ENCODE results near the gene ZNF593. TPM values are rescaled to one million over a fixed set of nuclear protein-coding genes. Genes with fewer than 3 reads are reported as not detected.
A peak's percentile ranks its signal among the peaks of the same experiment; 100 is the strongest.

ZNF593 gene
- 6.7 and 15.6 TPM in 2 replicates for total RNA-seq

GRCh38 chr1:26169669-26170471 is at the start of gene ZNF593:
TSS of gene ZNF593 (plus strand) at chr1:26169908. CDS start at chr1:26169984, 76 bp downstream.
- DNase-seq (ENCODE audit: low read depth): peak; percentile 70

GRCh38 chr1:26121854-26122773 is 47.6 kb upstream of the ZNF593 start:
- no peak for DNase-seq (ENCODE audit: low read depth)

- DNase-seq (ENCODE audit: low read depth): no peak
Observed at GRCh38 chr1:26122988-26123973, 46.4 kb upstream of the ZNF593 start.

- no peak for DNase-seq (ENCODE audit: low read depth)
Observed at GRCh38 chr1:26124418-26125331, 45.0 kb upstream of the ZNF593 start.

- no peak for DNase-seq (ENCODE audit: low read depth)
Observed at GRCh38 chr1:26125382-26125781, 44.3 kb upstream of the ZNF593 start.

- DNase-seq (ENCODE audit: low read depth): no peak
Observed at GRCh38 chr1:26125946-26126320, 43.8 kb upstream of the ZNF593 start.

DNA sequence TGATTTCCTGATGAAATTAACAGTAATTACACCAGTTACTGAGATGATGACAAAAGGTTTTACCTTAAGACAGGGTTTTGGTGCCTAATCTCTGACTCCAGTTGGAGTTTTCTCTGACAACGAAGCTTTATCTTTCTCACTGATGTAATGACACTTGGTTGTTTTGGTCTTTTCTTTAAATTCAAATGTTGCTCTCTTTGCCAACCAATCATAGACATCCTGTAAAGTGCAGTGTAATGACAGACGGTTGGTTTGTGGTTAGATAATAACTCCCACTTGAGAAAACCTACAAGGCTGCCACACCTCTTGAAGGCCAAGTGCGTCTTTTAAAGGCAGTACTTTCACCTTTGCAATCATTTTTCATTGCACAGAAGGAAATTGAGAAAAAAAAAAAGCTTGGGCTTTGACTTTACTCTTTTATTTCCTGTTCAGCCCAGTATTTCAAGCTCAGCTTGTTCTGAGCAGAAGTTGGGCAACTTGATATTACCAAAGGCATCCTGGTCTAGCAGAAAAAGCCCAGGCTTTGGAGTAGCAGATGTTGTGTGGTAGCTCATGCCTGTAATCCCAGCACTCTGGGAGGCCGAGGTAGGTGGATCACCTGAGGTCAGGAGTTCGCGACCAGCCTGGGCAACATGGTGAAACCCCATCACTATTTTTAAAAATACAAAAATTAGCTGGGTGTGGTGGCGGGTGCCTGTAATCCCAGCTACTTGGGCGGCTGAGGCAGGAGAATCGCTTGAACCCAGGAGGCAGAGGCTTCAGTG is 43.2 kb upstream of the ZNF593 start:
- DNase-seq (ENCODE audit: low read depth): peak; percentile 54

DNA sequence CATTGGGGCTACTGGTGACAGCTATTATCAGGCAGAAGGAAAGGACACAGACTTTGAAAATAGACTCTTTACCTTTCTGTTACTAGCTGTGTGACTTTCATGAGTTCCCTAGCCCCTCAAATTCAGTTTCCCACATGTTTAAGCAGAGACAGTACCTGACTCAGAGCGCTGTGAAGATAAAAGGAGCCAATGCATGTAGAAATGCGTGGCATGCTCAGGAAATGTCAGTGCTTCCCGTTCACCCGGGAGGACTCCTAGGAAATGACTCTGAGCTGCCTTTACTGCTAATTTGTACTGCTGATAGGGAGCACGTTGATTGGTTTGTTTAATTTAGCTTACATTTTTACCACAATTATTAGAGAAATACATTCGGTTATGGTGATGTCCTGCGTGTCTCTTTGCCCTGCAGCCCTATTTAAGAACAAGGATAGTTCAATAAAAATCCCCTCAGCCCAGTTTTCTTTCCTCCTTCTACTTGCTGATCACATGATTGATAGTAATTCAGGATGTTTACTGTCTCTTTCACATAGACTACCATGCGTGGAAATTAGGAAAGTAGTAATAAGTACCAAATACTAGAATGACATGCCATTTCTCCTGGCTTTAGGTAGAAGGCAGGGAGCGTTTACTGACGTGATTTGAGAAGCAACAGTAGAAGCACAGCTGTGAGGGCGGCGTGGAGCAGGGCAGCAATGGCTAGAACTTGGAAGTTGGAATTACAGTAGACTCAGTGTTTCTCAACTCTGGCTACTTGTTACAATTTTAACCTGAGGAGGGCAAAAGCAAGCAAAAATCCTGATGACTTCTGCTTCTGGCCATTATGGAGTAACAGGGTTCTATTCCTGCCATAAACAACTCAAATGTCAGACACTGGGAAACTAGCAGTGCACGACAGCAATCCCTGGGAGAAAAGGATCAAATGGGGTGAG is 42.2 kb upstream of the ZNF593 start:
- no peak for DNase-seq (ENCODE audit: low read depth)

- no peak for DNase-seq (ENCODE audit: low read depth)
Observed at GRCh38 chr1:26129778-26130177, 39.9 kb upstream of the ZNF593 start.

- DNase-seq (ENCODE audit: low read depth): no peak
Observed at GRCh38 chr1:26130695-26131094, 39.0 kb upstream of the ZNF593 start.

DNA sequence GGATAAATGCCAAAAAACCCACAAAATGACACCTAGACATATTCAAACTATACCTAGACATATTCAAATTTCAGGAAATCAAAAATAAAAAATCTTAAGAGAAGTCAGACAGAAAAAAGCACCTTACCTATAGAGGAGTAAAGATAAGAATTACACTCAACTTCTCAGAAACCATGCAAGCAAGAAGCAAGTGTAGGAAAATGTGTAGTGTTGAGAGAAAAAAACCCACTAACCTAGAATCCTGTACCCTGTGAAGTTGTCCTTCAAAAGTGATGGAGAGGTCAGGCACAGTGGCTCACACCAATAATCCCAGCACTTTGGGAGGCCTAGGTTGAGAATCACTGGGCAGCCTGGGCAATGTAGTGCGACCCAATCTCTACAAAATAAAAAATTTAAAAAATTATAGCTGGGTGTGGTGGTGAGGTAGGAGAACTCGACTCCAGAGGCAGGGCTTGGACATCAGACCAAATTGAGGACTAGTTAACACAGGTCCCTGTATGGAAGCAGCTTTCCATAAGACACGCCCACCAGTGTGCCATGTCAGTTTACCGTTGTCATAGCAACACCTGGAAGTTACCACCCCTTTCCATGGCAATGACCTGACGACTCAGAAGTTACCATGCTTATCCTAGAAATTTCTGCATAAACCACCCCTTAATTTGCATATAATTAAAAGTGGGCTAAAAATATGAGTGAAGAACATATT is 37.4 kb upstream of the ZNF593 start:
- DNase-seq (ENCODE audit: low read depth): no peak

GRCh38 chr1:26132834-26133167 is 36.9 kb upstream of the ZNF593 start:
- no peak for DNase-seq (ENCODE audit: low read depth)

- DNase-seq (ENCODE audit: low read depth): no peak
Observed at GRCh38 chr1:26134466-26134865, 35.2 kb upstream of the ZNF593 start.

DNA sequence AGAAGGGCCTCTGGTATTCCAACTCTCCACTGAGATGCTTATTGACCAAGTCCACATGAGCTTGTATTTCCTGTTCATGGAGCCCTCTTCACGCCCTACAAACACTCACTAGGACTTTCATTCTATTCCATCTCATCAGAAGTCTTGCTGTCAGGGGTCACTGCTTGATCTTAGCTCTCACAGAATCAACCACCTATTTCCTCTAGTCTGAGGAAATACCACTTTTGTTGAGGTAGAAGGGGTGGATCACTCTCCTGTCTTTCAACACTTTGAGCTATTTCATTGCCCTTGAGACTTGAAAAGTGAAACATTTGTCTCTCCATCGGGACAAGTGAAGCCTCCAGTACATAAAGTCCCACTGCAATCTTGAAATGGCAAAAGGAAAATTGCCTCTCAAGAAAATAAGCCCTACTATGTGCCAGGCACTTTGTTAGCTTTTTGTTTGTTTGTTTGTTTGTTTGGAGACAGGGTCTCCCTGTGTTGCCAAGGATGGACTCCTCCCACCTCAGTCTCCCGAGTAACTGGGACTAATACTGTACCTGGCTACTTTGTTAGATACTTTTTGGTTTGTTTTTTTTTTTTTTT is 30.6 kb upstream of the ZNF593 start:
- no peak for DNase-seq (ENCODE audit: low read depth)

- DNase-seq (ENCODE audit: low read depth): no peak
Observed at GRCh38 chr1:26142159-26142558, 27.5 kb upstream of the ZNF593 start.

DNA sequence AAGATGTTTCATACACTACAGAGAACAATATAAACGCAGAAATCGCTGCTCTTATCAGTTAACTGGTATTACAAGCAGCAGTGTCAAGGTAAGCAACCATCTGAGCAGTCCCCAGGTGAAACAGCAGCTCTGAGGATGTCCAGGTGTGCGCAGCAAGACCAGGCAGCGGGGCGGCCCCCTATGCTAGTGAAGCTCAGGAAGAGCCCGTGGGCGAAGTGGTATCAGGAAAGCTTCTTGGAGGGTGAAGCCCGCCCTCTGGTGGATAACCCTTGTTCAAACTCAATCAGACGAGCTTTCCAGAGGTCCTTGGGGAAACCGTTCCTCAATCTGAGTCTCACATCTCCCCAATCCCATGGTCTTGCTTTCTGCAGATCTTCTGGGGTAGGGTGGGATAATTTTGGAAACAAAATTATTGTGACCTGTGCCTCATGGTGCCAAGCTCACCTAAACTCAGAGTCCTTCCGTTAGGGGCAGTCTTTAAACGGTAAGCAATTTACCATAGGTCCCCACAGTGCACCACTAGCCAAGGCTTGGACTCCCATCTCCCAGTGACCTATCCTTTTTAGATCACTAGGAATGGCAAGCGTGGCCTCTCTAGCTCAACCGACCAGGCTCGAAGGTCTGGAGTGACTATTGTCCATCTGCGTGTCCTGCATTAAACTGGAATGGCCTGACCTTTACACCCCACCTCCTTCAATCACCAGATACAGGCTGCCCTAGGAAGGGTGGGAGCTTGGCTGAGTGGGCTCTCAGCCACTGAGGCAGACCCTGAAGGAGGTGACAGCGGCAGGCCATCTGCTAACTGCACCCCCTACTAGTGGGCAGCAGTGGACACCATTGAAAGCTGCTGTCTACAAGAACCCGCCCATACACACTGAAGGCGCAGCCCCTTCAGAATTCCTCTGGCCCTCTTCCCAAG is 24.4 kb upstream of the ZNF593 start:
- peak; percentile 74 for DNase-seq (ENCODE audit: low read depth)

- no peak for DNase-seq (ENCODE audit: low read depth)
Observed at GRCh38 chr1:26145960-26146294, 23.8 kb upstream of the ZNF593 start.

Data from renal cortical epithelial cell (primary cell).